Measurements from ENCODE around the gene MGAT3. TPM values are rescaled to one million over a fixed set of nuclear protein-coding genes. Genes with fewer than 3 reads are reported as not detected.
A peak's percentile ranks its signal among the peaks of the same experiment; 100 is the strongest.

MGAT3 gene
- total and polyA plus RNA-seq, 10 donors, result 1.3 to 14.4 (median 9.1) TPM

GRCh38 chr22:39488563-39489083 is 31.8 kb downstream of the MGAT3 start:
- H3K36me3 ChIP-seq, result peaks cover 0 to 19% (median 4%) of the 10 kb centered on the region in 6 donors
- H3K4me3 ChIP-seq, result no peak overlapping the region
- intact Hi-C loops (cut with DNase I; ENCODE audit: low total_unique reads), result no loop called here
- H3K27me3 ChIP-seq (replicated peaks in 1 of 7), result no peaks in the 10 kb centered on the region
- DNase-seq, result no peak
- H3K9me3 ChIP-seq, result no peaks in the 10 kb centered on the region
- no peak overlapping the region for H3K27ac ChIP-seq
- 90 to 97% (median 96%) methylated on average over 11 to 39 of the region's 39 CpGs for WGBS, 5 donors
- H3K4me1 ChIP-seq, result peaks cover 6 to 22% (median 11%) of the 10 kb centered on the region in 6 donors
- TF ChIP-seq POLR2AphosphoS5 (IDR thresholded peaks at IDR 0.05), result no peak
- TF ChIP-seq POLR2A (IDR thresholded peaks at IDR 0.05), result no peak
- no peak for TF ChIP-seq CTCF (IDR thresholded peaks at IDR 0.05 in 8 of 11, conservative IDR thresholded peaks at IDR 0.05 in 3 of 11)

- no peaks in the 10 kb centered on the region for H3K9me3 ChIP-seq
- TF ChIP-seq POLR2A (IDR thresholded peaks at IDR 0.05), result no peak
- TF ChIP-seq POLR2AphosphoS5 (IDR thresholded peaks at IDR 0.05), result no peak
- TF ChIP-seq CTCF (IDR thresholded peaks at IDR 0.05 in 8 of 11, conservative IDR thresholded peaks at IDR 0.05 in 3 of 11), result no peak
- DNase-seq, result no peak
- H3K27ac ChIP-seq, result peak overlapping the region in 3 of 8 donors; percentile 19 to 57 (median 41)
- no peaks in the 10 kb centered on the region for H3K27me3 ChIP-seq (replicated peaks in 1 of 7)
- intact Hi-C loops (cut with DNase I; ENCODE audit: low total_unique reads), result loop anchor here (5.0 to 10.0 kb wide), 2 partner anchors 38 to 85 kb away; no protein-coding TSS in a partner anchor
- H3K36me3 ChIP-seq, result peaks cover 0 to 19% (median 4%) of the 10 kb centered on the region in 6 donors
- peak overlapping the region in 1 of 8 donors; percentile 45 for H3K4me3 ChIP-seq
- H3K4me1 ChIP-seq, result peaks cover 6 to 29% (median 11%) of the 10 kb centered on the region in 6 donors
- WGBS, 5 donors, result 81 to 88% (median 84%) methylated on average over 16 to 17 of the region's 17 CpGs
Measured at GRCh38 chr22:39489094-39490068, 32.6 kb downstream of the MGAT3 start.

GRCh38 chr22:39490135-39490798 is 33.5 kb downstream of the MGAT3 start:
- WGBS, 5 donors, result 39 to 44% (median 42%) methylated on average over 13 of the region's 13 CpGs
- peak overlapping the region in 1 of 8 donors; percentile 45 for H3K4me3 ChIP-seq
- H3K27me3 ChIP-seq (replicated peaks in 1 of 7), result no peaks in the 10 kb centered on the region
- H3K27ac ChIP-seq, result peak overlapping the region in 3 of 8 donors; percentile 19 to 57 (median 41)
- intact Hi-C loops (cut with DNase I; ENCODE audit: low total_unique reads), result loop anchor here (5.0 to 10.0 kb wide), 2 partner anchors 37 to 85 kb away; no protein-coding TSS in a partner anchor
- DNase-seq, result peak; percentile 97
- peaks cover 0 to 19% (median 4%) of the 10 kb centered on the region in 6 donors for H3K36me3 ChIP-seq
- TF ChIP-seq POLR2A (IDR thresholded peaks at IDR 0.05) (no peak), POLR2AphosphoS5 (IDR thresholded peaks at IDR 0.05) (peak in 2 of 3 donors; percentile 43 to 52), CTCF (IDR thresholded peaks at IDR 0.05 in 8 of 11, conservative IDR thresholded peaks at IDR 0.05 in 3 of 11) (no peak)
- peaks cover 6 to 38% (median 11%) of the 10 kb centered on the region in 6 donors for H3K4me1 ChIP-seq
- H3K9me3 ChIP-seq, result no peaks in the 10 kb centered on the region

Measured in spleen (tissue), 11 donors.